H1 (cell line): ENCODE data around the gene PDE2A. TPM values are rescaled to one million over a fixed set of nuclear protein-coding genes. Genes with fewer than 3 reads are reported as not detected.

Source experiments
- CBX5 ChIP-seq: fragments of 300-800, 300-1000 bp; sonication (generic); IDR thresholded peaks from 2 replicates; pipeline ENCODE4 v1.7.1; 2016; ENCODE audit warnings: antibody characterized with exemption, low read length, low read depth
- GTF2F1 ChIP-seq: IDR thresholded peaks from 2 replicates; pipeline ENCODE4 v1.6.1; 2012; ENCODE audit warnings: low read depth, low read length, improper control_type of control experiment, borderline replicate concordance
- POLR2AphosphoS5 ChIP-seq: IDR thresholded peaks from 2 replicates; pipeline ENCODE4 v1.6.1; 2011; ENCODE audit warnings: low read depth, low read length
- polyA plus RNA-seq, 7 experiments: library from polyadenylated mRNA; depleted of rRNA in 3 of 7; stranded (reverse) in 5 of 7; unstranded in 2 of 7; fragments of >200 nt in 5 of 7; fragments of 200-250 nt in 2 of 7; gene quantifications; 1 replicate in 5 of 7; 2 replicates in 1 of 7; 4 replicates in 1 of 7; pipeline versions ENCODE4 v1.2.1 to v1.2.3, GENCODE V29; 2011 to 2013; ENCODE audit warnings: missing spikeins in 2 of 7, mixed read lengths in 2 of 7
- total RNA-seq: library from RNA; stranded (reverse); fragmentation: NEBNext Ultra II Directional; extraction: Animal tissue kit (Norgen Biotek cat#: 25700); gene quantifications from 2 replicates; pipeline ENCODE4 v1.2.1, GENCODE V29; 2021

PDE2A gene
- total and polyA plus RNA-seq, 2 of the 8 experiments (the other 6 are each of a cell fraction or from before 2014, with no cell fraction given): 3.4 to 7.1 TPM

DNA sequence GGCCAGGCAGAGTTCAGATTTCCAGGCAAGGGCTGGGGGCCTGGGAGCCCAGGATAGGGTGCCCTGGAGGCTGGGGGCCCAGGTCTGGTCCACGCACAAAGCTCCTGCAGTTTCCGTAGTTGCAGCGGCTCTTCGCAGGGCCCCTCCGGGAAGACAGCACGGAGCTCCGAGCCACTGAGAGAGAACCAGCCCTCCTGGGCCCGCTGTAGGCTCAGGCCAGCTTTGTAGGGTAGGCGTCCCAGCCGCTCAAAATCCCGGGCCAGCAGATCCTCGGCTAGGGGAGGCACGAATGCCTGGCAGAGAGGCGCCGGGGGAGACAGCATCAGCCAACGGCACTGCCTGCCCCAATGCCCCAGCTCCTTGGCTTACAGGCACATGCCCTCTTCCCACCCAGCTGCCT, 23.6 kb upstream of the PDE2A start (continued):
- TF ChIP-seq GTF2F1 (no peak), POLR2AphosphoS5 (no peak), CBX5 (no peak)
